Activated naive CD8-positive, alpha-beta T cell treated with anti-CD3 and anti-CD28 coated beads, Interleukin-2, amount 10 ng/mL, durations not matched to agents 7 days and 5 days (primary cell): ENCODE measurements around the gene CGNL1. TPM values are rescaled to one million over a fixed set of nuclear protein-coding genes. Genes with fewer than 3 reads are reported as not detected.

Source experiments
- ATAC-seq: fragments of 150-1000 bp; cut with Tn5 transposase; one replicate; pipeline ENCODE4 v1.10.0; 2021; ENCODE audit warnings: low read depth, moderate library complexity
- POLR2A ChIA-PET: fragments of 350-600 bp; sonication (Branson Sonifier 250); formaldehyde crosslinking; loops from one replicate; lab custom pipeline; 2021; ENCODE audit warnings: antibody characterized with exemption; lab: Charles Lee
- DNase-seq: peaks from one replicate; pipeline ENCODE4 v3.0.0; 2021
- H3K27ac Mint-ChIP-seq: one replicate; pipeline ENCODE4 v1.8.0; 2022; ENCODE audit warnings: mild to moderate bottlenecking, mixed read lengths
- H3K27me3 Mint-ChIP-seq: one replicate; pipeline ENCODE4 v1.8.0; 2022; ENCODE audit warnings: mild to moderate bottlenecking, moderate library complexity, mixed read lengths
- H3K36me3 Mint-ChIP-seq: one replicate; pipeline ENCODE4 v1.8.0; 2021; ENCODE audit warnings: mild to moderate bottlenecking, mixed read lengths
- H3K4me1 Mint-ChIP-seq: one replicate; pipeline ENCODE4 v1.8.0; 2021; ENCODE audit warnings: mixed read lengths
- H3K4me3 Mint-ChIP-seq: one replicate; pipeline ENCODE4 v1.8.0; 2022; ENCODE audit warnings: mild to moderate bottlenecking, moderate library complexity, mixed read lengths
- H3K9me3 Mint-ChIP-seq: one replicate; pipeline ENCODE4 v1.8.0; 2021; ENCODE audit warnings: mixed read lengths
- total RNA-seq, 2 experiments: library from RNA; stranded (reverse); gene quantifications; one replicate each; pipeline ENCODE4 v1.2.3, GENCODE V29; 2021

Gene CGNL1
- total RNA-seq, 2 experiments from 2014 or later, result not detected

- Mint-ChIP-seq H3K27me3 (peaks cover 23% of the 10 kb centered on the region), H3K4me3 (no peak overlapping the region), H3K9me3 (no peaks in the 10 kb centered on the region), H3K27ac (no peak overlapping the region), H3K36me3 (no peaks in the 10 kb centered on the region), H3K4me1 (no peaks in the 10 kb centered on the region)
- ATAC-seq (no peak), DNase-seq (no peak)
- POLR2A ChIA-PET, result no interaction called here
These were observed 101.6 kb downstream of the CGNL1 start for GRCh38 chr15:57477736-57478522.

DNA sequence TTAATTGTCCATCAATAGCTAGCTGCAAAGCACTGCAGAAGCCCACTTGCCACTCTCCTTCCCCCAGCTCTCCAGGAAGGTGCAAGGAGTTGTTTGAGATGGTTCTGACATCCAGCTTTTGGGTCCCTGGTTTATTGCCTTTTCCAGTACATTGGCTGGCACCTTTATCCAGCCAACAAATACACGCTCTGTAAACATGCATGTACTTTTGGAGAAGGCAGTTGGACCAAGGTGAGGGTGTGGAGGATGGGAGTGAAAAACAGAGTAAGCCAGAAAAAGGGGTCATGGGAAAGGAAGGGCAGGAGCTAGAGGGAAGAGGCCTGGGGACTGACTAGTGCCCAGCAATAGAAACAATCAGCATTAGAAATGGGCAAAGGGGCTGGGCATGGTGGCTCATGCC, 102.7 kb downstream of the CGNL1 start:
- peaks cover 31% of the 10 kb centered on the region for H3K27me3 Mint-ChIP-seq
- ATAC-seq, result no peak

GRCh38 chr15:57481038-57481705, 104.9 kb downstream of the CGNL1 start:
- Mint-ChIP-seq H3K4me3 (no peak overlapping the region), H3K27ac (no peak overlapping the region), H3K27me3 (peaks cover 41% of the 10 kb centered on the region), H3K4me1 (no peaks in the 10 kb centered on the region), H3K36me3 (no peaks in the 10 kb centered on the region), H3K9me3 (no peaks in the 10 kb centered on the region)
- DNase-seq (no peak), ATAC-seq (no peak)
- POLR2A ChIA-PET, result no interaction called here

More for the DNA sequence above, 102.7 kb downstream of the CGNL1 start:
- no peak overlapping the region for H3K27ac Mint-ChIP-seq
- no peak for DNase-seq
- no peaks in the 10 kb centered on the region for H3K36me3 Mint-ChIP-seq
- H3K9me3 Mint-ChIP-seq, result no peaks in the 10 kb centered on the region
- POLR2A ChIA-PET, result no interaction called here
- H3K4me3 Mint-ChIP-seq, result no peak overlapping the region
- H3K4me1 Mint-ChIP-seq, result no peaks in the 10 kb centered on the region

DNA sequence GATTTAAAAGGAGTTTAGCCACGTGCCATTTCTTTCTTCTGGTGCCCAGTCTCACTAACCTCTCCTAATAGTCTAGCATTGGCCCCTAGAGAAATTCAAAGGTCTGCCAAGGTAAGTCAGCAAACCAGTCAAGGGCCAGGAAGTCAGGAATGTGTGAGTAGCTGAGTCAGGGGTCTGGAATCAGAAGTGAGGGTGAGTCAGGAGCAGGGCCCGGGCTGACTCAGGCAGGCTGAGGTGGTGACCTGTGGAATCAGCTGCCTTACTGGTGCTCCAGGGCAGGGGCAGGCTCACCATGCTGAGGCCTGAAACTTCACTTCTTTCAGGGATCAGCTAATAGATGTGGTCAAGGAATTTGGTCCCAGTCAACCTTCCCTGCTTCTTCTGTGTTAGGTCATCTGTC, 109.6 kb downstream of the CGNL1 start:
- H3K9me3 Mint-ChIP-seq, result no peaks in the 10 kb centered on the region
- ATAC-seq (no peak), DNase-seq (no peak)
- H3K4me3 Mint-ChIP-seq, result no peak overlapping the region
- POLR2A ChIA-PET, result no interaction called here
- H3K36me3 Mint-ChIP-seq, result no peaks in the 10 kb centered on the region
- H3K27ac Mint-ChIP-seq, result no peak overlapping the region
- H3K27me3 Mint-ChIP-seq, result peaks cover 57% of the 10 kb centered on the region
- no peaks in the 10 kb centered on the region for H3K4me1 Mint-ChIP-seq

DNA sequence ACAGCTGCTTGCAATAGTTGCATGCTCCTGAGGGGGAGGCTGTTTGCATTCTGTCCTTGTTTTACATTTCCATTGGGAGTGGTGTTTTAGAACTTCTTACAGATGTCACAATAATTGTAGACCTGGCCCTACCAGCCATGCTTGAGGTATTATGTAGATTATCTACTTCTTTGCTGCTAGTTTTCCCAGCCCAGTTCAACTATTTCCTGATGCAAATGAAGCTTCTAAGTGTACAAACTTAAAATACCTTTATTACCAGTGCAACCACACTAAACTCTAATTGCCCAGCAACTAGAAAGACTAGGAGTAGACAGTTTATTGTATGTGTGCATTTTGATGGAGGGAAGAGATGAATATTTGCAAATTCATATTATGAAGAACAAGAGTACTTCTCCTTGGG, 110.5 kb downstream of the CGNL1 start:
- Mint-ChIP-seq H3K4me1 (no peaks in the 10 kb centered on the region), H3K27ac (no peak overlapping the region), H3K36me3 (no peaks in the 10 kb centered on the region), H3K4me3 (no peak overlapping the region), H3K9me3 (no peaks in the 10 kb centered on the region), H3K27me3 (peaks cover 63% of the 10 kb centered on the region)
- POLR2A ChIA-PET, result no interaction called here
- DNase-seq (no peak), ATAC-seq (no peak)

DNA sequence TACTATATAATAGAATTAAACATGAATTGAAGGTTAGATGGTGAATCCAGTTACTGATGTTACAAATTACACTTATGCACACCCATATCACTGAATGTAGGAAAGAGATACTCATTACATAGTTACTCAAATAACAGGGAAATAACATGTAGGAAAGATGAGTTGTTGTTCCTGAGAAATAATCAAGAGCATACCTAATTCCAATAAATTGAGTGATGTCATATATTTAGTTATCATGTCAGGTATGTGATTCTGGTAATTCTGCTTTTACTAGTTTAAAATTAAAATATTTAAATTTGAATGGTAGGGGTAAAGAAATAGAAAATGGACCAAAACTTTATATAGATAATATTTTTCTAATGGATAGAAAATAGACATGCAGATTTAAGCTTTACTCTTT, 112.8 kb downstream of the CGNL1 start:
- DNase-seq (no peak), ATAC-seq (no peak)
- no peaks in the 10 kb centered on the region for H3K4me1 Mint-ChIP-seq
- H3K9me3 Mint-ChIP-seq, result no peaks in the 10 kb centered on the region
- no peaks in the 10 kb centered on the region for H3K36me3 Mint-ChIP-seq
- H3K27me3 Mint-ChIP-seq, result peaks cover 55% of the 10 kb centered on the region
- H3K27ac Mint-ChIP-seq, result no peak overlapping the region
- POLR2A ChIA-PET, result no interaction called here
- no peak overlapping the region for H3K4me3 Mint-ChIP-seq

- POLR2A ChIA-PET, result no interaction called here
These were observed 117.0 kb downstream of the CGNL1 start for GRCh38 chr15:57493351-57493750.

GRCh38 chr15:57494581-57494980, 118.3 kb downstream of the CGNL1 start:
- Mint-ChIP-seq H3K9me3 (no peaks in the 10 kb centered on the region), H3K4me1 (peaks cover 3% of the 10 kb centered on the region), H3K27ac (no peak overlapping the region), H3K27me3 (peaks cover 25% of the 10 kb centered on the region), H3K36me3 (no peaks in the 10 kb centered on the region), H3K4me3 (no peak overlapping the region)
- DNase-seq, result no peak
- ATAC-seq, result no peak
- POLR2A ChIA-PET, result no interaction called here

More at GRCh38 chr15:57493351-57493750, 117.0 kb downstream of the CGNL1 start:
- Mint-ChIP-seq H3K4me1 (peaks cover 3% of the 10 kb centered on the region), H3K27ac (no peak overlapping the region), H3K36me3 (no peaks in the 10 kb centered on the region), H3K4me3 (no peak overlapping the region), H3K9me3 (no peaks in the 10 kb centered on the region), H3K27me3 (peaks cover 23% of the 10 kb centered on the region)
- DNase-seq (no peak), ATAC-seq (no peak)

- POLR2A ChIA-PET, result no interaction called here
These were observed 118.7 kb downstream of the CGNL1 start for GRCh38 chr15:57495041-57495440.

DNA sequence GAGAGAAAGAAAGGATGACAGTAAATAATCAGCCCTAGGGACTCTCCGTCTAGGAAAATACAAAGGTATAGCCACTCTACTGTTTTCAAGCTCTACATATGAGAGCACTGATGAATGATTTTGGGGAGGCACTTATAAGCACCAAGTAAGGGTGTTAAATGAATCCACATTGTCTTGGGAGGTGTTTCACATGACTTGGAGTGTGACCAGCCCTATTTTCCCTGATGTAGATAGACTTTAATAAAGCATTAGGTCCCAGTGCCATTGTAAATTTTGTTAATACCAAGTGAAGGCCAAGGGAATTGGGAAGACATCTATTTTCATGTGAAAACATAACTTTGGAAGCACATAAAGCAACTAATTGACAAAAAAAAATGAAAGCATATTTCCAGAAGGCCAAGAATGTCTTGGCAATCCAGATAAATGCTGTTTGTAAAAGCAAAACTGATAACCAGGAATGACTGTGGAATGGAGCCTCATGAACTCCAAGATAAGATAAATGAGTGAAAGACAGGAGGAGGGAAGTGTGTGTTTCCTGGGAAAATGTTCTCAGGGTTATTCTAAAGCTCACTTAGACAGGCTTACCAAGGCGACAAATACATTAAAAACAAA, 119.4 kb downstream of the CGNL1 start:
- no peak for ATAC-seq
- H3K27me3 Mint-ChIP-seq, result peaks cover 22% of the 10 kb centered on the region

More at GRCh38 chr15:57495041-57495440, 118.7 kb downstream of the CGNL1 start:
- peaks cover 3% of the 10 kb centered on the region for H3K4me1 Mint-ChIP-seq
- no peak overlapping the region for H3K4me3 Mint-ChIP-seq
- no peak overlapping the region for H3K27ac Mint-ChIP-seq
- ATAC-seq, result no peak
- H3K36me3 Mint-ChIP-seq, result no peaks in the 10 kb centered on the region
- DNase-seq, result no peak
- no peaks in the 10 kb centered on the region for H3K9me3 Mint-ChIP-seq
- peaks cover 25% of the 10 kb centered on the region for H3K27me3 Mint-ChIP-seq

DNA sequence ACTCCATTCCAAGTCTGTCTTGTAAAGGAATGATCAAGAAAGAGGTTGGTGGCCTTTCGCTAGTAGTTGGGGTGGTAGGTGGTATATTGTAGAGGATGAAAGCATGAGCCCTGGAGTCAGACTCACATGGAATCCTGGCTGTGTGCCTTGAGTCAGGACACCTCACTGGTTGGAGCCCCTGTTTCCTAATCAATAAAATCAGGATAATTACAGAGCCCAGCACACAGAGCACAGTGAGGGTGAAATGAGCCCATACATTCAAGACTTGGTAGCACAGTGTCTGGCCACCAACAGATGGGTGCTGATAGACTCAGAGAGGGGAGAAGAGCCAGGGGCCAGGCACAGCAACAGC, 120.3 kb downstream of the CGNL1 start:
- ATAC-seq (no peak), DNase-seq (no peak)
- H3K4me3 Mint-ChIP-seq, result no peak overlapping the region
- peaks cover 20% of the 10 kb centered on the region for H3K27me3 Mint-ChIP-seq
- no peaks in the 10 kb centered on the region for H3K9me3 Mint-ChIP-seq
- peaks cover 3% of the 10 kb centered on the region for H3K4me1 Mint-ChIP-seq
- POLR2A ChIA-PET, result no interaction called here
- H3K27ac Mint-ChIP-seq, result no peak overlapping the region
- H3K36me3 Mint-ChIP-seq, result no peaks in the 10 kb centered on the region

More for the DNA sequence above, 119.4 kb downstream of the CGNL1 start:
- Mint-ChIP-seq H3K36me3 (no peaks in the 10 kb centered on the region), H3K4me1 (peaks cover 3% of the 10 kb centered on the region), H3K4me3 (no peak overlapping the region), H3K27ac (no peak overlapping the region), H3K9me3 (no peaks in the 10 kb centered on the region)
- POLR2A ChIA-PET, result no interaction called here
- no peak for DNase-seq

GRCh38 chr15:57496946-57497869, 120.9 kb downstream of the CGNL1 start:
- Mint-ChIP-seq H3K4me1 (peaks cover 3% of the 10 kb centered on the region), H3K27me3 (peaks cover 18% of the 10 kb centered on the region), H3K4me3 (no peak overlapping the region), H3K27ac (no peak overlapping the region), H3K36me3 (no peaks in the 10 kb centered on the region), H3K9me3 (no peaks in the 10 kb centered on the region)
- DNase-seq (no peak), ATAC-seq (no peak)
- POLR2A ChIA-PET, result no interaction called here

DNA sequence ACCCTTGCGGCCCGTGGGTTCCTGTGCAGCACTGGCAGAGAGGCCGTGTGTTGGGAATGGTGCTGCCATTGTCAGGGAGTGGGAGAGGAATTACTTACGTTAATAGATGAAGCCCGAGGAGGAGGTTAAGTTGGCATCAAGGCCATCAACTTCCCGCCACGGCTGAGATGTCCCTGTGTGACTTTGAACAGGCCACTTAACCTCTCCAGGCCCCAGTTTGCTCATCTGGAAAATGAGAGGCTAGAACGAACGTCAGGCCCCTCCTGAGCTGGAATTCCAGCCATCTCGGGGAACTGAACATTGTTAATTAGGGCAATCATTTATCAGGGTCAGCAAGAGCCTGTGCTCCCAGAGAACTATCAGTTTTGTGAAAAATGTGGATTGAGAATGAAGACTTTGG, 124.0 kb downstream of the CGNL1 start:
- no peak overlapping the region for H3K4me3 Mint-ChIP-seq
- H3K36me3 Mint-ChIP-seq, result no peaks in the 10 kb centered on the region
- H3K27ac Mint-ChIP-seq, result peak overlapping the region; percentile 8
- DNase-seq (no peak), ATAC-seq (no peak)
- H3K27me3 Mint-ChIP-seq, result peaks cover 6% of the 10 kb centered on the region
- no peaks in the 10 kb centered on the region for H3K9me3 Mint-ChIP-seq
- POLR2A ChIA-PET, result no interaction called here
- H3K4me1 Mint-ChIP-seq, result peaks cover 1% of the 10 kb centered on the region
